Activated T-helper 2 cell treated with anti-CD3 and anti-CD28 coated beads, Interferon-gamma antibody, Interleukin-2, Interleukin-4, amounts not matched to agents 10 μg/mL and 5 μg/mL and 100 μg/mL, durations not matched to agents 14 hours and 24 hours and 36 hours (primary cell): ENCODE results near the gene CHRNA4. TPM values are rescaled to one million over a fixed set of nuclear protein-coding genes. Genes with fewer than 3 reads are reported as not detected.

Experiments
- DNase-seq: peaks from one replicate; pipeline ENCODE4 v3.0.0; 2021; ENCODE audit warnings: low spot score
- H3K27ac Mint-ChIP-seq: one replicate; pipeline ENCODE4 v1.8.0; 2021; ENCODE audit warnings: mixed read lengths
- H3K27me3 Mint-ChIP-seq: one replicate; pipeline ENCODE4 v1.8.0; 2021; ENCODE audit warnings: low read depth, mixed read lengths
- H3K36me3 Mint-ChIP-seq: one replicate; pipeline ENCODE4 v1.8.0; 2021; ENCODE audit warnings: low read depth, mixed read lengths
- H3K4me1 Mint-ChIP-seq: one replicate; pipeline ENCODE4 v1.8.0; 2021; ENCODE audit warnings: low read depth, mixed read lengths
- H3K4me3 Mint-ChIP-seq: one replicate; pipeline ENCODE4 v1.8.0; 2021; ENCODE audit warnings: low read depth, mild to moderate bottlenecking, moderate library complexity, mixed read lengths
- H3K9me3 Mint-ChIP-seq: one replicate; pipeline ENCODE4 v1.8.0; 2021; ENCODE audit warnings: mixed read lengths
- intact Hi-C: fragments of 100-400 bp; cut with micrococcal nuclease; formaldehyde crosslinking; loops from one replicate; pipeline ENCODE4 v1.15.1; 2023
- total RNA-seq: library from RNA; stranded (reverse); gene quantifications from 2 replicates; pipeline ENCODE4 v1.2.3, GENCODE V29; 2022

Gene CHRNA4
- total RNA-seq = not detected in 2 replicates

DNA sequence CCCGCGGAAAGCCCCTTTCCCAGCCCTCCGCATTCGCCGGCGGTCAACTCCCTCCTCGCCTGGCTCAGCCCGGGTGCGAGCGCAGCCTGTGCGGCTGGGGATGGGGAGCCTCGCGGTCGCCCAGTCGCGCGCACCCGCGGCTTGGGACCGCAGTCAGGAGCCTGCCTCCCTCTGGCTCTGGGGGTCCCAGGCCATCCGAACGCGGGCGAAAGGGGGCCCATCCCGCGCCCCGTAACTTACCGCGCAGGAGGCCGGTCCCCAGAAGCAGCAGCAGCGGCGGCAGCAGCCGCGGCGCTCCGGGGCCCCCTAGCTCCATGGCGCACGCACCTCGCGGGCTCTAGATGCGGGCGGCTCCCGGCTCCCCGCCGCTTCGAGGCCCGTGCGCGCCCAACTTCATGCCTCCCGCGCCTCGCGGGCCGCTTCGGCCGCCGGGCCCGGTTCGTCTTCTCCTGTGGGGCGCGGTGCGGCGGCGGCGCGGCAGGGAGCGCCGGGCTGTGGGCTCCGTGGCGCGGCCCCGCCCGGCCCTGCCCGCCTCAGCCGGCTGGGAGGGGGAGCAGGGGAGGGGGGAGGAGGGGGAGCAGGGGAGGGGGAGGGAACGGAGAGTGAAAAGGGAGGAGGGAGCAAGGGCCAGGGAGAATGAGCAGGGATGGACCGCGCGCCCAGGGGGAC, at the start of gene CHRNA4:
Gene CHRNA4 (minus strand): TSS at position 500 of the 669 bp plus-strand sequence. CDS start 184 bp downstream, at position 316.
- H3K4me1 Mint-ChIP-seq = no peaks in the 10 kb centered on the region
- H3K4me3 Mint-ChIP-seq = no peak within 1 kb of the TSS
- H3K27ac Mint-ChIP-seq = no peak within 1 kb of the TSS
- no peaks in the 10 kb centered on the region for H3K36me3 Mint-ChIP-seq
- intact Hi-C loops = no loop called here
- no peaks in the 10 kb centered on the region for H3K9me3 Mint-ChIP-seq
- no peak for DNase-seq
- peaks cover 7% of the 10 kb centered on the region for H3K27me3 Mint-ChIP-seq

- intact Hi-C loops = no loop called here
- H3K36me3 Mint-ChIP-seq = no peaks in the 10 kb centered on the region
- H3K27me3 Mint-ChIP-seq = no peaks in the 10 kb centered on the region
- H3K4me1 Mint-ChIP-seq = no peaks in the 10 kb centered on the region
- H3K27ac Mint-ChIP-seq = no peak overlapping the region
- H3K9me3 Mint-ChIP-seq = no peaks in the 10 kb centered on the region
- no peak for DNase-seq
- H3K4me3 Mint-ChIP-seq = no peak overlapping the region
These were observed 48.8 kb upstream of the CHRNA4 start for GRCh38 chr20:63409834-63410435.

DNA sequence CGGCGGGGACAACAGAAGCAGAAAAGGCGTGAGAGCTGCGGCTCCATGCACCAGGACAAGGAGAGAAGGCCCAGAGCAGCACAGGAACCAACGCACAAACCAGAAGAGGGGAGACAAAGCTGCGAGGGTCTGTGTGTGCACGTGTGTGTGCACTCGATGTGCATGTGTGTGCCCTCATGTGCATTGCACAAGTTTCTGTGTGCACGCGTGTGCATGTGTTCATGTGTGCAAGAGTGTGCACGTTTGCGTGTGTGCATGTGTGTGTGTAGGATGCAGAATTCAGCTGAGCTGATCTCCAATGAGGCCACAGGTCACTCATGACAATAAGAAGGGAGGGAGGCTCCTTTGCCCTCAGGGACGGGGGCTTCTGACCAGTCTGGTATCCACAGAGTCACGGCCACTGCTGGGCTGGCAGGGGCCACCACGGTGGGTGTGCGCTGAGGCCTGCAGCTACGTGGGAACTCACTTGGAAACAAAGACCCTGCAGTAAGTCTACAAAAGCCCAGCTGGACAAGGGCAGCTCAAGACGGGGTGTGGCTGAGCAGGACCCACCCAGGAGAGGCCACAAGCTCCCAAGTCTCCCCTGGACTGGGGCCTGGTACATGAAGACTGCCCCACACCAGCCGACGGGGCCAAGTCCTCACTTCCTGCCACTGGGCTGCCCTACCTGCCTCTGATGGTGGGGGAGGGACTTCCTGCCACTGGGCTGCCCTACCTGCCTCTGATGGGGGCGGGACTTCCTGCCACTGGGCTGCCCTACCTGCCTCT, 48.1 kb upstream of the CHRNA4 start:
- DNase-seq = no peak
- Mint-ChIP-seq H3K4me3 (no peak overlapping the region), H3K4me1 (no peaks in the 10 kb centered on the region)

GRCh38 chr20:63408684-63409046, 47.5 kb upstream of the CHRNA4 start:
- Mint-ChIP-seq H3K36me3 (no peaks in the 10 kb centered on the region), H3K4me3 (no peak overlapping the region), H3K27me3 (no peaks in the 10 kb centered on the region), H3K9me3 (no peaks in the 10 kb centered on the region), H3K27ac (no peak overlapping the region), H3K4me1 (no peaks in the 10 kb centered on the region)
- no peak for DNase-seq
- intact Hi-C loops = no loop called here

More for the DNA sequence above, 48.1 kb upstream of the CHRNA4 start:
- Mint-ChIP-seq H3K27me3 (no peaks in the 10 kb centered on the region), H3K36me3 (no peaks in the 10 kb centered on the region), H3K9me3 (no peaks in the 10 kb centered on the region), H3K27ac (no peak overlapping the region)
- intact Hi-C loops = no loop called here

GRCh38 chr20:63407928-63408683, 47.0 kb upstream of the CHRNA4 start:
- H3K4me3 Mint-ChIP-seq = no peak overlapping the region
- no peak overlapping the region for H3K27ac Mint-ChIP-seq
- H3K27me3 Mint-ChIP-seq = no peaks in the 10 kb centered on the region
- no peaks in the 10 kb centered on the region for H3K36me3 Mint-ChIP-seq
- intact Hi-C loops = no loop called here
- no peaks in the 10 kb centered on the region for H3K9me3 Mint-ChIP-seq
- no peaks in the 10 kb centered on the region for H3K4me1 Mint-ChIP-seq
- no peak for DNase-seq

DNA sequence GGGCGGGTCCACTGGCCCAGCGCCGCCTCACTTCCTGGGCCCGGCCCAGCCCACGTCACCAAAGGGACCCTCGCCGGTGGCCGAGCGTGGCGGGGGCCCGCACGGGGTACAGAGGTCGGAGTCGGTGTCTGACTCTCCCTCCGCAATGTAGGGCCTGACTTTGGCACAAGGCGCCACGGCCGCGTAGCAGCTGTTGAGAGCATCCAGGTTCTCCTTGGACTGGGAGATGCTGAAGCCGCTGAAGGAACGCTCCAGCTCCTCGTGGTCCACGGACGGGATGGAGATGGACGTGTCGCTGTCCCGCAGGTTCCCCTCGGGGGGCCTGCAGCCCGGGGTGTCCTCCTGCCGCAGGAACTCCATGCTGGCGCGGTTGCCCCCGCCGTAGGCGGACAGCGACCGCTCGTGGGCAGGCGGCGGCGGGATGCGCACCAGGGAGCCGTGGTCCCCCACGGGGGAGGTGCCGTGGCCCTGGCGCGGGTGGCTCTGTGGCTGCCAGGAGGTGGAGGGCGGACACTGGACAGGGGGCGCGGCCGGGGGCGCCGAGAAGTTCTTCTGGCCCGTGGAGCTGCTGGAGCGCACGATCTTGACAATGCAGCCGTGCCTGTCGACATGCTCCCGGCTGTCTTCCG, 45.6 kb upstream of the CHRNA4 start:
- Mint-ChIP-seq H3K27ac (no peak overlapping the region), H3K4me3 (no peak overlapping the region), H3K36me3 (no peaks in the 10 kb centered on the region), H3K9me3 (no peaks in the 10 kb centered on the region), H3K4me1 (no peaks in the 10 kb centered on the region), H3K27me3 (no peaks in the 10 kb centered on the region)
- intact Hi-C loops = no loop called here
- DNase-seq = no peak

- no peak for DNase-seq
- intact Hi-C loops = no loop called here
- Mint-ChIP-seq H3K27ac (no peak overlapping the region), H3K36me3 (no peaks in the 10 kb centered on the region), H3K9me3 (no peaks in the 10 kb centered on the region), H3K27me3 (no peaks in the 10 kb centered on the region), H3K4me3 (no peak overlapping the region), H3K4me1 (no peaks in the 10 kb centered on the region)
These were observed 44.9 kb upstream of the CHRNA4 start for GRCh38 chr20:63406011-63406410.

GRCh38 chr20:63405102-63405730, 44.1 kb upstream of the CHRNA4 start:
- no peak for DNase-seq
- no peak overlapping the region for H3K4me3 Mint-ChIP-seq
- H3K27ac Mint-ChIP-seq = no peak overlapping the region
- H3K27me3 Mint-ChIP-seq = no peaks in the 10 kb centered on the region
- no peaks in the 10 kb centered on the region for H3K4me1 Mint-ChIP-seq
- no peaks in the 10 kb centered on the region for H3K9me3 Mint-ChIP-seq
- no peaks in the 10 kb centered on the region for H3K36me3 Mint-ChIP-seq
- intact Hi-C loops = no loop called here

DNA sequence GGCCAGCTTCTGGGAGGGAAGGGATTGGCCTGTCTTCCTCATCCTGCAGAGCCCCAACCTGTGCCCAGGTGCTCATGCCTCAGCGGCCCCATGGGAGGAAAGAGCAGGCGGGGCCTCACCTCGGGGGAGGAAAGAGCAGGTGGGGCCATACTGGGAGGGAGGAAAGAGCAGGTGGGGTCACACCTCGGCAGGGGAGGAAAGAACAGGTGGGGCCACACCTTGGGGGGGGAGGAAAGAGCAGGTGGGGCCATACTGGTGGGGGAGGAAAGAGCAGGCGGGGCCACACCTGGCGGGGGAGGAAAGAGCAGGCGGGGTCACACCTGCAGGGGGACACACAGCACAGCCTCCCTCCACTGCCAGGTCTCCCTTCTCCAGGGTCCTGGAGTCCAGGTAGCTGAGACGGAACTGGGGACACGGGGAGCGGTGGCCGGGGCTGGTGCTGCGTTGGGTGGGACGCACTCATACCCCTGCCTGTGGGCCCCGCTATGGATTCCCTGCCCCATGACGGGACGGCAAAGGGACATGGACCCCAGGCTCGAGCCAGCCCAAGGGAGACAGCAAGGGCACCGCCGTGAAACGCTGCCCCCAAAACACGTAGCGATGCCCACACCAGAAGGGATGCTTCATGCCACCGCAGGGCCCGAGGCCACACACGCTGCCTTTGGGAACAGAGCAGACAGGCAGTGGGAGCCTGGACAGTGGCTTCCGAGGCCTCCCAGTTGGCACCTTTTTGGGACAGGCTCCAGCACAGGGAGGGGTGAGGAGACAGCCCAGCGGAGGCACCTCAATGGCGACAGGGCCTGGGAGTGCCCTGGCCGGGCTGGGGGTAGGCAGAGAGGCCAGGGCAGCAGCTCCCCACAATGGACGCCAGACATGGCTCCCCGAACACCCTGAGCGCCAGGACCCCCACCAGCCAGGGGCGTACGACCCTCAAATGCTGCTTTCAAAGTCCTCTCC, 43.3 kb upstream of the CHRNA4 start:
- no peaks in the 10 kb centered on the region for H3K27me3 Mint-ChIP-seq
- H3K9me3 Mint-ChIP-seq = no peaks in the 10 kb centered on the region
- H3K27ac Mint-ChIP-seq = no peak overlapping the region
- DNase-seq = no peak
- no peaks in the 10 kb centered on the region for H3K36me3 Mint-ChIP-seq
- no peak overlapping the region for H3K4me3 Mint-ChIP-seq
- no peaks in the 10 kb centered on the region for H3K4me1 Mint-ChIP-seq
- intact Hi-C loops = no loop called here

DNA sequence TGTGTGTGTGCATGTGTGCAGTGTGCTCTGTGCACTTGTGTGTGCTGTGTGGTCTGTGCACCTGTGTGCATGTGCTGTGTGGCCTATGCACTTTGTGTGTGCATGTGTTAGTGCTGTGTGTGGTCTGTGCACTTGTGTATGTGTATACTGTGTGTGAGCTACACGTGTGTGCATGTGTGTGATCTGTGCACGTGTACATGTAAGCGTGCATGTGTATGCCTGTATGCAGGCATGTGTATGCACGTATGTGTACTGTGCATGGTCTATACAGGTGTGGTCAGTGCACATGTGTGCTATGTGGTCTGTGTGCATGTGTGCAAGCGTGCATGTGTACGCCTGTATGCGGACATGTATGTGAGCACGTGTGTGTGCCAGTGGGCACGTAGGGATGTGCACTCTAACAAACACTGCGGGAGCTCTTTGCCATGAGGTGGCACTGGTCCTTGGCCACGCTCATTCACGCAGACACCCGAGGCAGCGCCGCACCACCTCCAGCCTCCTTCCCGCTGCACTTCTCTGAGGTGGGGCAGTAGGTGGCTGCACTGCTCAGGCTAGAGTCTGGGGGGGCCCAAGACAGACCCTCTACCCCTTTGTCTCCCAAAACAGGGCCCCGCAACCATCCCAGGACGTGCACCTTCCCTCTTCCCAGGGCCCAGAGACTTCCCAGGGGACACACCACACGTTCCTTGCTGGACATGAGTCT, 42.4 kb upstream of the CHRNA4 start:
- H3K4me3 Mint-ChIP-seq = no peak overlapping the region
- H3K27ac Mint-ChIP-seq = no peak overlapping the region
- intact Hi-C loops = no loop called here
- no peaks in the 10 kb centered on the region for H3K4me1 Mint-ChIP-seq
- H3K9me3 Mint-ChIP-seq = no peaks in the 10 kb centered on the region
- no peaks in the 10 kb centered on the region for H3K27me3 Mint-ChIP-seq
- no peaks in the 10 kb centered on the region for H3K36me3 Mint-ChIP-seq
- no peak for DNase-seq

GRCh38 chr20:63402860-63403220, 41.7 kb upstream of the CHRNA4 start:
- intact Hi-C loops = no loop called here
- H3K4me3 Mint-ChIP-seq = no peak overlapping the region
- H3K9me3 Mint-ChIP-seq = no peaks in the 10 kb centered on the region
- no peaks in the 10 kb centered on the region for H3K4me1 Mint-ChIP-seq
- H3K27me3 Mint-ChIP-seq = no peaks in the 10 kb centered on the region
- H3K27ac Mint-ChIP-seq = no peak overlapping the region
- no peaks in the 10 kb centered on the region for H3K36me3 Mint-ChIP-seq
- DNase-seq = no peak
